Uterus (tissue), 2 donors: ENCODE results near the gene ACSBG1.

ENCODE experiments used
- CTCF ChIP-seq, 4 experiments: fragments of 200-600 bp in 2 of 4; fragments of 450-650 bp in 2 of 4; sonication (generic) in 2 of 4; IDR thresholded peaks; one replicate each; pipeline ENCODE4 v1.5.1; 2016 to 2019; ENCODE audit warnings: antibody characterized with exemption in 4 of 4, mild to moderate bottlenecking in 2 of 4, moderate library complexity in 1 of 4
- POLR2A ChIP-seq, 2 donors: fragments of 450-650 bp; IDR thresholded peaks; one replicate each; pipeline ENCODE4 v1.6.1; 2016; ENCODE audit warnings: antibody characterized with exemption in 2 of 2, mild to moderate bottlenecking in 1 of 2, moderate library complexity in 1 of 2

DNA sequence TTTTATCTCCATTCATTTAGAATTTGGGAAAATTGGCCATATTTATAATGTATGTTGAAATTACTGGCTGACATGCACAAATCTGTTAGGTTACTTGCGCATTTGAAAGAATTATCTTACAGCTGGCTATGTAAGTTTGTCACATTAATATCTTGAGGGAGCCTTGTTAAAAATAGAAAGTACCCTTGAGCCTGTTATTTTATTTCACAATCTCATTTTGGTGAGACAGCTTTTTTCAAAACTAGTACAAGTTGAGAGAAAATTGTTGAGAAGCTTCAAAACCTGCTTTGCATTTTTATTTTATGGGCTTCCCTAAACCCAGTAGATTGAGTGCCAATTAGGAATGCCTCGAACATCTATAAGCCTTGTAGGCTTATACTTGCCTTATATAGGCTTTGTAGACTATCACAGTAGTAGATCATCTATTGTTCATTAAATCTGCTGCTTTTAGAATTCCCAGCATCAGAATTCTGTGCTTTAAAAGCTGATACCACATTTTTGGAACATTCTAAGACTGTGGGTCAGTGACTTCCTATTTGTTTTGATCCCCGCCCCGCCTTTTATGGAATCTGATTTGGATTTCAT is 78.9 kb downstream of the ACSBG1 start:
- no peak for TF ChIP-seq CTCF (IDR thresholded peaks at IDR 0.05)
- TF ChIP-seq POLR2A (IDR thresholded peaks at IDR 0.05), result no peak
